ENCODE measurements around the gene HLA-DMB. TPM values are rescaled to one million over a fixed set of nuclear protein-coding genes. Genes with fewer than 3 reads are reported as not detected.

The HLA-DMB gene
- total RNA-seq, 1 experiment from 2014 or later, result 1.1 TPM

GRCh38 chr6:32950449-32950848 lies 9.6 kb upstream of the HLA-DMB start:
- H3K4me1 Mint-ChIP-seq, result peaks cover 27% of the 10 kb centered on the region
- TF ChIP-seq ZNF281 (CRISPR knock-in tag; IDR thresholded peaks at IDR 0.05) (no peak), USF2 (CRISPR knock-in tag; IDR thresholded peaks at IDR 0.05) (no peak), NFATC4 (CRISPR knock-in tag; IDR thresholded peaks at IDR 0.05) (no peak), MXD4 (CRISPR knock-in tag; IDR thresholded peaks at IDR 0.05; ENCODE audit: borderline replicate concordance) (no peak), ZNF671 (CRISPR knock-in tag; IDR thresholded peaks at IDR 0.05) (no peak), RORB (CRISPR knock-in tag; IDR thresholded peaks at IDR 0.05) (no peak), IRF2 (CRISPR knock-in tag; IDR thresholded peaks at IDR 0.05; ENCODE audit: borderline replicate concordance, low read depth) (no peak), ZNF317 (CRISPR knock-in tag; IDR thresholded peaks at IDR 0.05; ENCODE audit: borderline replicate concordance, low read depth) (no peak)
- DNase-seq (ENCODE audit: low spot score), result no peak
- no peaks in the 10 kb centered on the region for H3K36me3 Mint-ChIP-seq
- H3K27me3 Mint-ChIP-seq (ENCODE audit: low read depth), result no peaks in the 10 kb centered on the region
- ATAC-seq, result no peak
- H3K27ac Mint-ChIP-seq, result no peak overlapping the region
- CTCF ChIA-PET, result interaction anchor here (1.0 to 6.4 kb wide), 2 partner anchors 16 to 34 kb away, joined by 3 to 162 read pairs; no protein-coding TSS in a partner anchor
- H3K9me3 Mint-ChIP-seq, result no peaks in the 10 kb centered on the region
- H3K4me3 Mint-ChIP-seq, result no peak overlapping the region
- POLR2A ChIA-PET, result interaction anchor here (0.5 kb wide), 1 partner anchor 367 kb away, joined by 3 read pairs; the partner anchor contains the start of gene ZBTB22

- Mint-ChIP-seq H3K27me3 (ENCODE audit: low read depth) (no peaks in the 10 kb centered on the region), H3K4me3 (no peak overlapping the region), H3K4me1 (peaks cover 23% of the 10 kb centered on the region), H3K36me3 (no peaks in the 10 kb centered on the region), H3K9me3 (no peaks in the 10 kb centered on the region), H3K27ac (no peak overlapping the region)
- no peak for DNase-seq (ENCODE audit: low spot score)
- ChIA-PET CTCF (interaction anchor here (1.0 to 6.4 kb wide), 2 partner anchors 15 to 34 kb away, joined by 3 to 162 read pairs; no protein-coding TSS in a partner anchor), POLR2A (interaction anchor here (0.5 kb wide), 1 partner anchor 368 kb away, joined by 3 read pairs; the partner anchor contains the start of gene ZBTB22)
- ATAC-seq, result no peak
- TF ChIP-seq ERG (CRISPR knock-in tag; IDR thresholded peaks at IDR 0.05) (no peak), MYBL2 (CRISPR knock-in tag; IDR thresholded peaks at IDR 0.05) (no peak), ATF3 (CRISPR knock-in tag; conservative IDR thresholded peaks at IDR 0.05) (no peak), FOXP1 (CRISPR knock-in tag; IDR thresholded peaks at IDR 0.05; ENCODE audit: borderline replicate concordance) (no peak), GRHL2 (CRISPR knock-in tag; IDR thresholded peaks at IDR 0.05; ENCODE audit: insufficient replicate concordance, severe bottlenecking) (no peak), MAX (CRISPR knock-in tag; IDR thresholded peaks at IDR 0.05) (no peak), AR (CRISPR knock-in tag; IDR thresholded peaks at IDR 0.05) (no peak), FOXP4 (CRISPR knock-in tag; IDR thresholded peaks at IDR 0.05) (no peak), ZNF232 (CRISPR knock-in tag; IDR thresholded peaks at IDR 0.05) (no peak), CTCF (IDR thresholded peaks at IDR 0.05) (no peak), SMAD4 (CRISPR knock-in tag; IDR thresholded peaks at IDR 0.05) (no peak), CREM (CRISPR knock-in tag; IDR thresholded peaks at IDR 0.05) (no peak), ZNF121 (CRISPR knock-in tag; IDR thresholded peaks at IDR 0.05) (no peak), NFATC4 (CRISPR knock-in tag; IDR thresholded peaks at IDR 0.05) (no peak)
These were observed 9.2 kb upstream of the HLA-DMB start for GRCh38 chr6:32950010-32950409.

All from WTC11 (cell line).